H9 (cell line): Measurements from ENCODE around the gene HTR5A. TPM values are rescaled to one million over a fixed set of nuclear protein-coding genes. Genes with fewer than 3 reads are reported as not detected.

ENCODE experiments used
- DNase-seq: peaks from one replicate; pipeline ENCODE4 v3.0.0-alpha.2; 2017
- H2AFZ ChIP-seq: one replicate; pipeline ENCODE4 v1.6.1; 2013; ENCODE audit warnings: mild to moderate bottlenecking, low read length, control low read depth, moderate library complexity
- H2AK5ac ChIP-seq: 2 replicates; pipeline ENCODE4 v1.6.1; 2013; ENCODE audit warnings: low read length, control low read depth, mixed read lengths; ENCODE audit not compliant: insufficient read length
- H2BK120ac ChIP-seq: one replicate; pipeline ENCODE4 v1.6.1; 2013; ENCODE audit warnings: low read depth, mild to moderate bottlenecking, low read length, control low read depth, inconsistent platforms; ENCODE audit not compliant: poor library complexity, severe bottlenecking
- H2BK12ac ChIP-seq: 2 replicates; pipeline ENCODE4 v1.6.1; 2013; ENCODE audit warnings: low read length, control low read depth, mixed read lengths, low read depth; ENCODE audit not compliant: insufficient read length
- H2BK15ac ChIP-seq: 2 replicates; pipeline ENCODE4 v1.6.1; 2013; ENCODE audit warnings: low read depth, low read length, control low read depth
- H2BK20ac ChIP-seq: one replicate; pipeline ENCODE4 v1.6.1; 2013; ENCODE audit warnings: low read depth, mild to moderate bottlenecking, low read length, control low read depth, inconsistent platforms; ENCODE audit not compliant: poor library complexity, severe bottlenecking
- H2BK5ac ChIP-seq: 2 replicates; pipeline ENCODE4 v1.6.1; 2013; ENCODE audit warnings: low read length, control low read depth, mixed read lengths; ENCODE audit not compliant: insufficient read length
- H3K14ac ChIP-seq: 2 replicates; pipeline ENCODE4 v1.6.1; 2013; ENCODE audit warnings: low read length, control low read depth; ENCODE audit not compliant: insufficient read depth
- H3K18ac ChIP-seq: 2 replicates; pipeline ENCODE4 v1.6.1; 2013; ENCODE audit warnings: low read depth, mild to moderate bottlenecking, mixed read lengths, low read length, control low read depth; ENCODE audit not compliant: insufficient read length
- H3K23ac ChIP-seq: 2 replicates; pipeline ENCODE4 v1.6.1; 2013; ENCODE audit warnings: low read length, control low read depth, mixed read lengths, low read depth; ENCODE audit not compliant: insufficient read length
- H3K23me2 ChIP-seq: 2 replicates; pipeline ENCODE4 v1.6.1; 2013; ENCODE audit warnings: low read depth, mild to moderate bottlenecking, mixed read lengths, low read length, control low read depth; ENCODE audit not compliant: insufficient read length, poor library complexity, severe bottlenecking
- H3K27ac ChIP-seq: 2 replicates; pipeline ENCODE4 v1.5.1; 2013; ENCODE audit warnings: low read length, control low read depth, mixed read lengths, low read depth; ENCODE audit not compliant: insufficient read length
- H3K27me3 ChIP-seq: 2 replicates; pipeline ENCODE4 v1.6.1; 2013; ENCODE audit warnings: low read length, control low read depth, inconsistent platforms; ENCODE audit not compliant: insufficient read depth
- H3K4ac ChIP-seq: 2 replicates; pipeline ENCODE4 v1.6.1; 2013; ENCODE audit warnings: low read depth, mild to moderate bottlenecking, control low read depth, inconsistent platforms, low read length, moderate library complexity
- H3K4me1 ChIP-seq: 2 replicates; pipeline ENCODE4 v1.6.1; 2013; ENCODE audit warnings: low read length, control low read depth, inconsistent platforms; ENCODE audit not compliant: insufficient read depth
- H3K4me2 ChIP-seq: 2 replicates; pipeline ENCODE4 v1.6.1; 2013; ENCODE audit warnings: low read length, control low read depth, mixed read lengths; ENCODE audit not compliant: insufficient read length, insufficient read depth
- H3K56ac ChIP-seq: 2 replicates; pipeline ENCODE4 v1.6.1; 2013; ENCODE audit warnings: low read depth, mild to moderate bottlenecking, mixed read lengths, low read length, control low read depth; ENCODE audit not compliant: insufficient read length
- H3K79me1 ChIP-seq: 2 replicates; pipeline ENCODE4 v1.6.1; 2013; ENCODE audit warnings: low read depth, mild to moderate bottlenecking, moderate library complexity, low read length, control low read depth, inconsistent platforms; ENCODE audit not compliant: insufficient read depth, poor library complexity, severe bottlenecking
- H3K79me2 ChIP-seq: 2 replicates; pipeline ENCODE4 v1.6.1; 2013; ENCODE audit warnings: low read length, control low read depth, inconsistent platforms; ENCODE audit not compliant: insufficient read depth
- H3K9ac ChIP-seq: 2 replicates; pipeline ENCODE4 v1.6.1; 2013; ENCODE audit warnings: low read length, control low read depth, mixed read lengths; ENCODE audit not compliant: insufficient read length; ENCODE audit errors: extremely low read depth
- H3K9me3 ChIP-seq: one replicate; pipeline ENCODE4 v1.6.1; 2013; ENCODE audit warnings: low read depth, low read length, inconsistent platforms; ENCODE audit not compliant: control insufficient read depth
- H3T11ph ChIP-seq: one replicate; pipeline ENCODE4 v1.6.1; 2013; ENCODE audit warnings: mild to moderate bottlenecking, low read length, control low read depth, inconsistent platforms
- H4K20me1 ChIP-seq: one replicate; pipeline ENCODE4 v1.6.1; 2013; ENCODE audit not compliant: control insufficient read depth, insufficient read length, insufficient read depth
- H4K5ac ChIP-seq: 2 replicates; pipeline ENCODE4 v1.6.1; 2013; ENCODE audit warnings: low read depth, mild to moderate bottlenecking, mixed read lengths, low read length, control low read depth; ENCODE audit not compliant: insufficient read length
- H4K8ac ChIP-seq: replicated peaks from 2 replicates; pipeline ENCODE4 v1.6.1; 2013; ENCODE audit warnings: low read length, control low read depth, mixed read lengths, low read depth; ENCODE audit not compliant: insufficient read length
- H4K91ac ChIP-seq: 2 replicates; pipeline ENCODE4 v1.6.1; 2013; ENCODE audit warnings: low read depth, mild to moderate bottlenecking, moderate library complexity, mixed read lengths, low read length, control low read depth; ENCODE audit not compliant: insufficient read length
- H3K27ac Mint-ChIP-seq, 3 experiments: 2 replicates in 2 of 3; 3 replicates in 1 of 3; pipeline ENCODE4 v1.8.0; 2020 to 2021; ENCODE audit warnings: mixed read lengths in 3 of 3, mild to moderate bottlenecking in 1 of 3, moderate library complexity in 1 of 3
- H3K27me3 Mint-ChIP-seq: 2 replicates; pipeline ENCODE4 v1.8.0; 2021; ENCODE audit warnings: low read depth, mild to moderate bottlenecking, moderate library complexity, mixed read lengths
- H3K36me3 Mint-ChIP-seq, 3 experiments: 2 replicates in 2 of 3; 3 replicates in 1 of 3; pipeline ENCODE4 v1.8.0; 2020 to 2021; ENCODE audit warnings: low read depth in 3 of 3, mixed read lengths in 3 of 3; ENCODE audit not compliant: insufficient read depth in 1 of 3
- H3K4me1 Mint-ChIP-seq, 2 experiments: 2 replicates each; pipeline ENCODE4 v1.8.0; 2020; ENCODE audit warnings: mixed read lengths in 2 of 2
- H3K4me3 Mint-ChIP-seq, 2 experiments: 2 replicates in 1 of 2; 3 replicates in 1 of 2; pipeline ENCODE4 v1.8.0; 2020 to 2021; ENCODE audit warnings: mild to moderate bottlenecking in 2 of 2, mixed read lengths in 2 of 2, moderate library complexity in 1 of 2
- H3K9me3 Mint-ChIP-seq, 2 experiments: 2 replicates in 1 of 2; 3 replicates in 1 of 2; pipeline ENCODE4 v1.8.0; 2020; ENCODE audit warnings: mild to moderate bottlenecking in 2 of 2, mixed read lengths in 2 of 2, moderate library complexity in 1 of 2
- WGBS: extraction: QIAGEN DNeasy Blood & Tissue Kit; methylation state at CpG from one replicate; pipeline ENCODE4 v1.1.7; 2013; ENCODE audit warnings: missing lambda C conversion rate, low lambda C conversion rate, mixed read lengths; ENCODE audit not compliant: insufficient read length; ENCODE audit errors: extremely low coverage; 5-methylcytosine and 5-hydroxymethylcytosine counted together
- total RNA-seq: library from RNA; stranded (reverse); gene quantifications from 2 replicates; pipeline ENCODE4 v1.2.1, GENCODE V29; 2021
- TF ChIP-seq, protein P1 (sequence below): fragments of 200-600 bp; sonication (generic); conservative IDR thresholded peaks from 3 replicates; pipeline ENCODE4 v1.8.0; 2021; ENCODE audit warnings: antibody characterized with exemption, mild to moderate bottlenecking

Gene HTR5A
- total RNA-seq, 1 experiment from 2014 or later, result not detected

GRCh38 chr7:155062411-155062810 lies 7.7 kb upstream of the HTR5A start:
- no peak for DNase-seq
- Histone ChIP-seq H3K56ac (no peak overlapping the region), H3K9ac (no peak overlapping the region), H2BK20ac (no peak overlapping the region), H2BK5ac (no peak overlapping the region), H3K4me2 (no peak overlapping the region), H3K4me1 (no peaks in the 10 kb centered on the region), H4K91ac (no peak overlapping the region), H4K8ac (no peak overlapping the region), H3K14ac (no peak overlapping the region), H4K20me1 (no peaks in the 10 kb centered on the region), H2BK120ac (no peak overlapping the region), H2BK12ac (no peak overlapping the region), H3K4ac (no peak overlapping the region), H3K9me3 (no peaks in the 10 kb centered on the region), H3T11ph (no peak overlapping the region), H3K23me2 (no peaks in the 10 kb centered on the region), H3K79me1 (no peaks in the 10 kb centered on the region), H3K27ac (no peak overlapping the region), H2AK5ac (no peak overlapping the region), H3K18ac (no peak overlapping the region), H2AFZ (no peak overlapping the region), H4K5ac (no peak overlapping the region), H3K23ac (no peak overlapping the region), H2BK15ac (no peak overlapping the region), H3K27me3 (no peaks in the 10 kb centered on the region), H3K79me2 (no peaks in the 10 kb centered on the region)
- no peak overlapping the region for H3K27ac Mint-ChIP-seq
- H3K9me3 Mint-ChIP-seq, result no peaks in the 10 kb centered on the region
- H3K4me3 Mint-ChIP-seq, result no peak overlapping the region
- no CpG with 5 or more reads among the region's 5 CpGs for WGBS
- peaks cover 13% of the 10 kb centered on the region for H3K27me3 Mint-ChIP-seq
- H3K4me1 Mint-ChIP-seq, result no peaks in the 10 kb centered on the region; a peak in 1 of 4 replicates
- no peaks in the 10 kb centered on the region for H3K36me3 Mint-ChIP-seq
- TF ChIP-seq, protein P1, sequence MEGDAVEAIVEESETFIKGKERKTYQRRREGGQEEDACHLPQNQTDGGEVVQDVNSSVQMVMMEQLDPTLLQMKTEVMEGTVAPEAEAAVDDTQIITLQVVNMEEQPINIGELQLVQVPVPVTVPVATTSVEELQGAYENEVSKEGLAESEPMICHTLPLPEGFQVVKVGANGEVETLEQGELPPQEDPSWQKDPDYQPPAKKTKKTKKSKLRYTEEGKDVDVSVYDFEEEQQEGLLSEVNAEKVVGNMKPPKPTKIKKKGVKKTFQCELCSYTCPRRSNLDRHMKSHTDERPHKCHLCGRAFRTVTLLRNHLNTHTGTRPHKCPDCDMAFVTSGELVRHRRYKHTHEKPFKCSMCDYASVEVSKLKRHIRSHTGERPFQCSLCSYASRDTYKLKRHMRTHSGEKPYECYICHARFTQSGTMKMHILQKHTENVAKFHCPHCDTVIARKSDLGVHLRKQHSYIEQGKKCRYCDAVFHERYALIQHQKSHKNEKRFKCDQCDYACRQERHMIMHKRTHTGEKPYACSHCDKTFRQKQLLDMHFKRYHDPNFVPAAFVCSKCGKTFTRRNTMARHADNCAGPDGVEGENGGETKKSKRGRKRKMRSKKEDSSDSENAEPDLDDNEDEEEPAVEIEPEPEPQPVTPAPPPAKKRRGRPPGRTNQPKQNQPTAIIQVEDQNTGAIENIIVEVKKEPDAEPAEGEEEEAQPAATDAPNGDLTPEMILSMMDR, result no peak
